DOHH2 (cell line): ENCODE measurements around the gene TTC12.

Experiments used
- H3F3A ChIP-seq: fragments of 200-600 bp; sonication (generic), shearing (Covaris generic); 2 replicates; pipeline ENCODE4 v1.6.0; 2016; ENCODE audit warnings: antibody characterized with exemption, mild to moderate bottlenecking; ENCODE audit not compliant: control insufficient read depth, insufficient read depth
- H3K27ac ChIP-seq: fragments of 200-600 bp; sonication (generic); 2 replicates; pipeline ENCODE4 v1.5.1; 2014; ENCODE audit warnings: low read depth, mild to moderate bottlenecking, low read length, moderate library complexity
- H3K27me3 ChIP-seq: fragments of 200-600 bp; sonication (generic); 2 replicates; pipeline ENCODE4 v1.6.1; 2014; ENCODE audit warnings: mild to moderate bottlenecking, low read length, mixed read lengths; ENCODE audit not compliant: control insufficient read depth
- H3K36me3 ChIP-seq: fragments of 200-600 bp; sonication (generic); 2 replicates; pipeline ENCODE4 v1.6.1; 2014; ENCODE audit warnings: mild to moderate bottlenecking, low read length, moderate library complexity, mixed read lengths; ENCODE audit not compliant: control insufficient read depth
- H3K4me1 ChIP-seq: fragments of 200-600 bp; sonication (generic); 2 replicates; pipeline ENCODE4 v1.6.1; 2014; ENCODE audit warnings: mild to moderate bottlenecking, low read length, mixed read lengths; ENCODE audit not compliant: control insufficient read depth
- H3K4me2 ChIP-seq: fragments of 200-600 bp; sonication (generic); 2 replicates; pipeline ENCODE4 v1.6.0; 2014; ENCODE audit warnings: mild to moderate bottlenecking, low read length, moderate library complexity
- H3K4me3 ChIP-seq: fragments of 200-600 bp; sonication (generic); 2 replicates; pipeline ENCODE4 v1.5.1; 2014; ENCODE audit warnings: mild to moderate bottlenecking, low read length, mixed read lengths
- H3K79me2 ChIP-seq: fragments of 200-600 bp; sonication (generic); 2 replicates; pipeline ENCODE4 v1.6.1; 2014; ENCODE audit warnings: mild to moderate bottlenecking, low read length, mixed read lengths; ENCODE audit not compliant: control insufficient read depth
- H3K9me2 ChIP-seq: fragments of 200-600 bp; sonication (generic); replicated peaks from 2 replicates; pipeline ENCODE4 v1.6.1; 2014; ENCODE audit warnings: mild to moderate bottlenecking, low read length, mixed read lengths; ENCODE audit not compliant: control insufficient read depth
- H3K9me3 ChIP-seq: fragments of 200-600 bp; sonication (generic); 2 replicates; pipeline ENCODE4 v1.6.1; 2014; ENCODE audit warnings: antibody characterized with exemption, low read length, mixed read lengths; ENCODE audit not compliant: control insufficient read depth, insufficient read depth
- H4K20me1 ChIP-seq: fragments of 200-600 bp; sonication (generic); 2 replicates; pipeline ENCODE4 v1.6.0; 2014; ENCODE audit warnings: low read depth, mild to moderate bottlenecking, antibody characterized with exemption, low read length, moderate library complexity; ENCODE audit not compliant: control insufficient read depth, insufficient read depth
- EZH2phosphoT487 ChIP-seq: fragments of 200-600 bp; sonication (generic); IDR thresholded peaks from 2 replicates; pipeline ENCODE4 v1.6.1; 2017; ENCODE audit warnings: borderline replicate concordance, mild to moderate bottlenecking, antibody characterized with exemption, low read length, moderate library complexity, mixed read lengths
- TF ChIP-seq, protein P1 (sequence below): fragments of 200-600 bp; sonication (generic); IDR thresholded peaks from one replicate; pipeline ENCODE4 v1.5.1; 2014; ENCODE audit warnings: antibody characterized with exemption, mild to moderate bottlenecking, low read depth, low read length; ENCODE audit not compliant: poor library complexity, severe bottlenecking

Gene TTC12

GRCh38 chr11:113305440-113306336 is 8.7 kb upstream of the TTC12 start:
- H3K4me3 ChIP-seq = no peak overlapping the region
- TF ChIP-seq, protein P1, sequence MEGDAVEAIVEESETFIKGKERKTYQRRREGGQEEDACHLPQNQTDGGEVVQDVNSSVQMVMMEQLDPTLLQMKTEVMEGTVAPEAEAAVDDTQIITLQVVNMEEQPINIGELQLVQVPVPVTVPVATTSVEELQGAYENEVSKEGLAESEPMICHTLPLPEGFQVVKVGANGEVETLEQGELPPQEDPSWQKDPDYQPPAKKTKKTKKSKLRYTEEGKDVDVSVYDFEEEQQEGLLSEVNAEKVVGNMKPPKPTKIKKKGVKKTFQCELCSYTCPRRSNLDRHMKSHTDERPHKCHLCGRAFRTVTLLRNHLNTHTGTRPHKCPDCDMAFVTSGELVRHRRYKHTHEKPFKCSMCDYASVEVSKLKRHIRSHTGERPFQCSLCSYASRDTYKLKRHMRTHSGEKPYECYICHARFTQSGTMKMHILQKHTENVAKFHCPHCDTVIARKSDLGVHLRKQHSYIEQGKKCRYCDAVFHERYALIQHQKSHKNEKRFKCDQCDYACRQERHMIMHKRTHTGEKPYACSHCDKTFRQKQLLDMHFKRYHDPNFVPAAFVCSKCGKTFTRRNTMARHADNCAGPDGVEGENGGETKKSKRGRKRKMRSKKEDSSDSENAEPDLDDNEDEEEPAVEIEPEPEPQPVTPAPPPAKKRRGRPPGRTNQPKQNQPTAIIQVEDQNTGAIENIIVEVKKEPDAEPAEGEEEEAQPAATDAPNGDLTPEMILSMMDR = peak; percentile 84
- no peak for TF ChIP-seq EZH2phosphoT487
- H4K20me1 ChIP-seq = no peaks in the 10 kb centered on the region

GRCh38 chr11:113308601-113309000 is 5.8 kb upstream of the TTC12 start:
- no peaks in the 10 kb centered on the region for H3K9me3 ChIP-seq
- no peaks in the 10 kb centered on the region for H4K20me1 ChIP-seq
- no peaks in the 10 kb centered on the region for H3K9me2 ChIP-seq
- 0 out of 2 replicates have a peak, but pooled peaks cover 3% of the 10 kb centered on the region for H3K27me3 ChIP-seq
- H3F3A ChIP-seq = no peaks in the 10 kb centered on the region
- TF ChIP-seq, protein P1 = no peak
- TF ChIP-seq EZH2phosphoT487 = no peak
- H3K36me3 ChIP-seq = no peaks in the 10 kb centered on the region
- peaks cover 4% of the 10 kb centered on the region for H3K4me1 ChIP-seq
- H3K27ac ChIP-seq = no peak overlapping the region
- no peak overlapping the region for H3K4me2 ChIP-seq
- no peaks in the 10 kb centered on the region for H3K79me2 ChIP-seq
- no peak overlapping the region for H3K4me3 ChIP-seq

More at GRCh38 chr11:113305440-113306336, 8.7 kb upstream of the TTC12 start:
- H3K9me3 ChIP-seq = no peaks in the 10 kb centered on the region
- no peaks in the 10 kb centered on the region for H3K9me2 ChIP-seq
- H3K27ac ChIP-seq = no peak overlapping the region
- 0 out of 2 replicates have a peak, but pooled peaks cover 3% of the 10 kb centered on the region for H3K27me3 ChIP-seq
- H3K4me1 ChIP-seq = no peaks in the 10 kb centered on the region
- no peak overlapping the region for H3K4me2 ChIP-seq
- H3K79me2 ChIP-seq = no peaks in the 10 kb centered on the region
- H3K36me3 ChIP-seq = no peaks in the 10 kb centered on the region
- H3F3A ChIP-seq = no peaks in the 10 kb centered on the region

DNA sequence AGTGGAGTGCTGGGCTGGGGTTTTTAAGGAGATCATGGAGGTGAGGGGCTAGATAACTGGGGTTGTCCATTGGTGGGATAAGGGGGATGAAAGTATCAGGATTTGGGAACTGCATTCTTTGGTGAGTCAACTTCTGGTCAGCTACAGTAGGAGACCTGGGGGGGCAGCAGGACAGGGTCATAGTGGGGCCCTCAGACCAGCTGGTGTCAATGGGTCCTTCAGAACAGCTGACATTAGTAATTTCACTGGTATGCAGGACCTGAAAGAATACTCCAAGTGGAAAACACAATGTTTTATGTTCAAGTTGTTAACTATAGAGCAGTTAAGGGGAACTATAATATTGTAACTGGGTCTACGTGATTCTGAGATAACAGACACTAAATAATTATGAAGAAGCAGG is 2.8 kb upstream of the TTC12 start:
- H3K27ac ChIP-seq = no peak overlapping the region
- H3K9me2 ChIP-seq = no peaks in the 10 kb centered on the region
- no peak overlapping the region for H3K4me2 ChIP-seq
- H4K20me1 ChIP-seq = no peaks in the 10 kb centered on the region
- H3K36me3 ChIP-seq = no peaks in the 10 kb centered on the region; the same call in 1 of the 2 replicates
- 0 out of 2 replicates have a peak, but pooled peaks cover 3% of the 10 kb centered on the region for H3K27me3 ChIP-seq
- TF ChIP-seq, protein P1 = no peak
- no peak for TF ChIP-seq EZH2phosphoT487
- H3K4me3 ChIP-seq = no peak overlapping the region
- H3F3A ChIP-seq = no peaks in the 10 kb centered on the region
- H3K9me3 ChIP-seq = no peaks in the 10 kb centered on the region
- peaks cover 18% of the 10 kb centered on the region for H3K4me1 ChIP-seq
- no peaks in the 10 kb centered on the region; the same call in 1 of the 2 replicates for H3K79me2 ChIP-seq
